Measurements from ENCODE around the gene CTNNAL1. TPM values are rescaled to one million over a fixed set of nuclear protein-coding genes. Genes with fewer than 3 reads are reported as not detected.
A peak's percentile ranks its signal among the peaks of the same experiment; 100 is the strongest.

Gene CTNNAL1
- total and polyA plus RNA-seq, 4 donors, result 20.6 to 53.9 (median 37.0) TPM

GRCh38 chr9:109030426-109030825, 17.1 kb upstream of the CTNNAL1 start:
- Histone ChIP-seq H3K4me1 (ENCODE audit: control insufficient read depth in 5 of 5, insufficient read depth in 5 of 5, low read length in 5 of 5) (peaks cover 4 to 15% (median 8%) of the 10 kb centered on the region in 5 donors), H3K9ac (ENCODE audit: insufficient read depth in 1 of 2, low read length in 2 of 2) (no peak overlapping the region), H3K9me3 (ENCODE audit: control insufficient read depth in 4 of 4, insufficient read depth in 3 of 4, low read length in 3 of 4) (no peaks in the 10 kb centered on the region), H3K27ac (ENCODE audit: low read depth in 1 of 2, low read length in 1 of 2) (no peak overlapping the region), H3K4me3 (no peak overlapping the region), H3K36me3 (ENCODE audit: control insufficient read depth in 4 of 4, insufficient read depth in 4 of 4, low read length in 4 of 4) (peaks cover 7 to 17% (median 11%) of the 10 kb centered on the region in 4 donors), H3K27me3 (ENCODE audit: control insufficient read depth in 3 of 3, insufficient read depth in 3 of 3, low read length in 2 of 3) (no peaks in the 10 kb centered on the region)
- no peak for TF ChIP-seq CTCF (IDR thresholded peaks at IDR 0.05; ENCODE audit: control extremely low read depth, extremely low read depth)
- WGBS, 2 donors, result 95 to 98% methylated on average over 4 of the region's 4 CpGs
- DNase-seq, result no peak
- ATAC-seq (ENCODE audit: insufficient read depth, low FRiP score), result no peak

- no peak for ATAC-seq (ENCODE audit: insufficient read depth, low FRiP score)
- TF ChIP-seq CTCF (IDR thresholded peaks at IDR 0.05; ENCODE audit: control extremely low read depth, extremely low read depth), result no peak
- no peak overlapping the region for H3K27ac ChIP-seq (ENCODE audit: low read depth in 1 of 2, low read length in 1 of 2)
- DNase-seq, result no peak
- peaks cover 7 to 11% (median 9%) of the 10 kb centered on the region in 4 donors for H3K36me3 ChIP-seq (ENCODE audit: control insufficient read depth in 4 of 4, insufficient read depth in 4 of 4, low read length in 4 of 4)
- H3K4me3 ChIP-seq, result no peak overlapping the region
- H3K9me3 ChIP-seq (ENCODE audit: control insufficient read depth in 4 of 4, insufficient read depth in 3 of 4, low read length in 3 of 4), result no peaks in the 10 kb centered on the region
- WGBS, 2 donors, result 96 to 97% methylated on average over 4 of the region's 4 CpGs
- H3K9ac ChIP-seq (ENCODE audit: insufficient read depth in 1 of 2, low read length in 2 of 2), result no peak overlapping the region
- peaks cover 4 to 16% (median 8%) of the 10 kb centered on the region in 5 donors for H3K4me1 ChIP-seq (ENCODE audit: control insufficient read depth in 5 of 5, insufficient read depth in 5 of 5, low read length in 5 of 5)
- no peaks in the 10 kb centered on the region for H3K27me3 ChIP-seq (ENCODE audit: control insufficient read depth in 3 of 3, insufficient read depth in 3 of 3, low read length in 2 of 3)
These were observed 15.2 kb upstream of the CTNNAL1 start for GRCh38 chr9:109028457-109028856.

GRCh38 chr9:109027176-109027575, 13.9 kb upstream of the CTNNAL1 start:
- no peaks in the 10 kb centered on the region for H3K27me3 ChIP-seq (ENCODE audit: control insufficient read depth in 3 of 3, insufficient read depth in 3 of 3, low read length in 2 of 3)
- peaks cover 4 to 19% (median 8%) of the 10 kb centered on the region in 5 donors for H3K4me1 ChIP-seq (ENCODE audit: control insufficient read depth in 5 of 5, insufficient read depth in 5 of 5, low read length in 5 of 5)
- WGBS, 2 donors, result 39 to 53% methylated on average over 2 of the region's 2 CpGs
- H3K36me3 ChIP-seq (ENCODE audit: control insufficient read depth in 4 of 4, insufficient read depth in 4 of 4, low read length in 4 of 4), result peaks cover 0 to 10% (median 4%) of the 10 kb centered on the region in 4 donors
- H3K9ac ChIP-seq (ENCODE audit: insufficient read depth in 1 of 2, low read length in 2 of 2), result no peak overlapping the region
- no peak for ATAC-seq (ENCODE audit: insufficient read depth, low FRiP score)
- TF ChIP-seq CTCF (IDR thresholded peaks at IDR 0.05; ENCODE audit: control extremely low read depth, extremely low read depth), result no peak
- peak overlapping the region in 1 of 2 donors; percentile 34 for H3K27ac ChIP-seq (ENCODE audit: low read depth in 1 of 2, low read length in 1 of 2)
- DNase-seq, result peak; percentile 36 to 78 (median 61)
- no peak overlapping the region for H3K4me3 ChIP-seq
- H3K9me3 ChIP-seq (ENCODE audit: control insufficient read depth in 4 of 4, insufficient read depth in 3 of 4, low read length in 3 of 4), result no peaks in the 10 kb centered on the region

- no peaks in the 10 kb centered on the region for H3K9me3 ChIP-seq (ENCODE audit: control insufficient read depth in 4 of 4, insufficient read depth in 3 of 4, low read length in 3 of 4)
- no peaks in the 10 kb centered on the region for H3K27me3 ChIP-seq (ENCODE audit: control insufficient read depth in 3 of 3, insufficient read depth in 3 of 3, low read length in 2 of 3)
- H3K4me1 ChIP-seq (ENCODE audit: control insufficient read depth in 5 of 5, insufficient read depth in 5 of 5, low read length in 5 of 5), result peaks cover 4 to 19% (median 8%) of the 10 kb centered on the region in 5 donors
- no peak for ATAC-seq (ENCODE audit: insufficient read depth, low FRiP score)
- 93 to 95% methylated on average over 7 of the region's 7 CpGs for WGBS, 2 donors
- no peak for DNase-seq
- H3K27ac ChIP-seq (ENCODE audit: low read depth in 1 of 2, low read length in 1 of 2), result no peak overlapping the region
- TF ChIP-seq CTCF (IDR thresholded peaks at IDR 0.05; ENCODE audit: control extremely low read depth, extremely low read depth), result no peak
- H3K9ac ChIP-seq (ENCODE audit: insufficient read depth in 1 of 2, low read length in 2 of 2), result no peak overlapping the region
- no peak overlapping the region for H3K4me3 ChIP-seq
- peaks cover 0 to 8% (median 4%) of the 10 kb centered on the region in 4 donors for H3K36me3 ChIP-seq (ENCODE audit: control insufficient read depth in 4 of 4, insufficient read depth in 4 of 4, low read length in 4 of 4)
These were observed 13.0 kb upstream of the CTNNAL1 start for GRCh38 chr9:109026306-109026705.
